HK-2 (cell line): ENCODE measurements around the gene ATP6V0E1.

Experiments used
- DNase-seq: peaks from one replicate; pipeline ENCODE4 v3.0.0-alpha.2; 2018; ENCODE audit not compliant: unreplicated experiment

Gene ATP6V0E1

GRCh38 chr5:173078878-173079277 is 95.3 kb downstream of the ATP6V0E1 start:
- no peak for DNase-seq
